T-helper 1 cell treated with Interleukin-12 subunit alpha and Interleukin-12 subunit beta and Interleukin-4 antibody, amounts not matched to agents 30 μg/mL and 1 μg/mL, for 36 hours (primary cell): ENCODE data around the gene MYLK2.
"Not testable (repeated sequence)": the region's sequence is repeated elsewhere in the genome, so short reads cannot be mapped to it uniquely, and the experiment has no call there.

Source experiments
- H3K27ac Mint-ChIP-seq: one replicate; pipeline ENCODE4 v1.8.0; 2021; ENCODE audit warnings: mild to moderate bottlenecking, mixed read lengths
- H3K27me3 Mint-ChIP-seq: one replicate; pipeline ENCODE4 v1.8.0; 2021; ENCODE audit warnings: low read depth, mixed read lengths
- H3K36me3 Mint-ChIP-seq: one replicate; pipeline ENCODE4 v1.8.0; 2021; ENCODE audit warnings: low read depth, mixed read lengths
- H3K4me1 Mint-ChIP-seq: one replicate; pipeline ENCODE4 v1.8.0; 2021; ENCODE audit warnings: low read depth, mixed read lengths
- H3K4me3 Mint-ChIP-seq: one replicate; pipeline ENCODE4 v1.8.0; 2021; ENCODE audit warnings: mild to moderate bottlenecking, moderate library complexity, mixed read lengths
- H3K9me3 Mint-ChIP-seq: one replicate; pipeline ENCODE4 v1.8.0; 2021; ENCODE audit warnings: mixed read lengths

Gene MYLK2

GRCh38 chr20:31823360-31824124 lies 4.4 kb downstream of the MYLK2 start:
- Mint-ChIP-seq H3K4me1 (no peaks in the 10 kb centered on the region), H3K9me3 (no peaks in the 10 kb centered on the region), H3K36me3 (no peaks in the 10 kb centered on the region), H3K4me3 (no peak overlapping the region), H3K27me3 (peaks cover 2% of the 10 kb centered on the region), H3K27ac (no peak overlapping the region)

GRCh38 chr20:31824125-31824485 lies 4.9 kb downstream of the MYLK2 start:
- no peak overlapping the region for H3K4me3 Mint-ChIP-seq
- no peaks in the 10 kb centered on the region for H3K36me3 Mint-ChIP-seq
- H3K27me3 Mint-ChIP-seq, result peaks cover 3% of the 10 kb centered on the region
- H3K9me3 Mint-ChIP-seq, result no peaks in the 10 kb centered on the region
- no peak overlapping the region for H3K27ac Mint-ChIP-seq
- H3K4me1 Mint-ChIP-seq, result no peaks in the 10 kb centered on the region

GRCh38 chr20:31824554-31825313 lies 5.6 kb downstream of the MYLK2 start:
- H3K9me3 Mint-ChIP-seq, result no peaks in the 10 kb centered on the region
- no peaks in the 10 kb centered on the region for H3K36me3 Mint-ChIP-seq
- no peak overlapping the region for H3K27ac Mint-ChIP-seq
- no peak overlapping the region for H3K4me3 Mint-ChIP-seq
- peaks cover 3% of the 10 kb centered on the region for H3K27me3 Mint-ChIP-seq
- H3K4me1 Mint-ChIP-seq, result no peaks in the 10 kb centered on the region

- Mint-ChIP-seq H3K9me3 (no peaks in the 10 kb centered on the region), H3K36me3 (no peaks in the 10 kb centered on the region), H3K27me3 (peaks cover 3% of the 10 kb centered on the region), H3K27ac (no peak overlapping the region), H3K4me1 (no peaks in the 10 kb centered on the region), H3K4me3 (no peak overlapping the region)
These were observed 6.9 kb downstream of the MYLK2 start for GRCh38 chr20:31826074-31826473.

- Mint-ChIP-seq H3K27ac (no peak overlapping the region), H3K4me3 (no peak overlapping the region), H3K4me1 (no peaks in the 10 kb centered on the region), H3K27me3 (peaks cover 3% of the 10 kb centered on the region), H3K36me3 (no peaks in the 10 kb centered on the region), H3K9me3 (no peaks in the 10 kb centered on the region)
These were observed 7.9 kb downstream of the MYLK2 start for GRCh38 chr20:31827059-31827458.

GRCh38 chr20:31828016-31828415 lies 8.9 kb downstream of the MYLK2 start:
- not testable (repeated sequence) for H3K4me3 Mint-ChIP-seq, H3K9me3 Mint-ChIP-seq, H3K27ac Mint-ChIP-seq, H3K4me1 Mint-ChIP-seq, H3K36me3 Mint-ChIP-seq, H3K27me3 Mint-ChIP-seq

- Mint-ChIP-seq H3K4me3 (no peak overlapping the region), H3K9me3 (no peaks in the 10 kb centered on the region), H3K36me3 (no peaks in the 10 kb centered on the region), H3K27me3 (peaks cover 3% of the 10 kb centered on the region), H3K27ac (no peak overlapping the region), H3K4me1 (no peaks in the 10 kb centered on the region)
These were observed 10.6 kb downstream of the MYLK2 start for GRCh38 chr20:31829731-31830130.

GRCh38 chr20:31830406-31830981 lies 11.3 kb downstream of the MYLK2 start:
- Mint-ChIP-seq H3K36me3 (no peaks in the 10 kb centered on the region), H3K27ac (no peak overlapping the region), H3K4me1 (peaks cover 3% of the 10 kb centered on the region), H3K27me3 (peaks cover 3% of the 10 kb centered on the region), H3K9me3 (no peaks in the 10 kb centered on the region), H3K4me3 (no peak overlapping the region)

- Mint-ChIP-seq H3K27me3 (peaks cover 3% of the 10 kb centered on the region), H3K4me3 (no peak overlapping the region), H3K4me1 (peaks cover 7% of the 10 kb centered on the region), H3K36me3 (no peaks in the 10 kb centered on the region), H3K27ac (no peak overlapping the region), H3K9me3 (no peaks in the 10 kb centered on the region)
These were observed 12.1 kb downstream of the MYLK2 start for GRCh38 chr20:31831211-31831610.

GRCh38 chr20:31831771-31832306 lies 12.7 kb downstream of the MYLK2 start:
- Mint-ChIP-seq H3K4me3 (no peak overlapping the region), H3K27ac (no peak overlapping the region), H3K27me3 (peaks cover 3% of the 10 kb centered on the region), H3K4me1 (peaks cover 10% of the 10 kb centered on the region), H3K9me3 (no peaks in the 10 kb centered on the region), H3K36me3 (no peaks in the 10 kb centered on the region)

- H3K4me1 Mint-ChIP-seq, result peaks cover 10% of the 10 kb centered on the region
- no peaks in the 10 kb centered on the region for H3K9me3 Mint-ChIP-seq
- no peak overlapping the region for H3K27ac Mint-ChIP-seq
- no peaks in the 10 kb centered on the region for H3K36me3 Mint-ChIP-seq
- H3K4me3 Mint-ChIP-seq, result no peak overlapping the region
- peaks cover 3% of the 10 kb centered on the region for H3K27me3 Mint-ChIP-seq
These were observed 14.2 kb downstream of the MYLK2 start for GRCh38 chr20:31833130-31833930.

- no peak overlapping the region for H3K27ac Mint-ChIP-seq
- no peak overlapping the region for H3K4me3 Mint-ChIP-seq
- no peaks in the 10 kb centered on the region for H3K36me3 Mint-ChIP-seq
- no peaks in the 10 kb centered on the region for H3K27me3 Mint-ChIP-seq
- H3K9me3 Mint-ChIP-seq, result no peaks in the 10 kb centered on the region
- peaks cover 10% of the 10 kb centered on the region for H3K4me1 Mint-ChIP-seq
These were observed 14.9 kb downstream of the MYLK2 start for GRCh38 chr20:31833931-31834521.

GRCh38 chr20:31835554-31835953 lies 16.4 kb downstream of the MYLK2 start:
- H3K9me3 Mint-ChIP-seq, result no peaks in the 10 kb centered on the region
- H3K27ac Mint-ChIP-seq, result no peak overlapping the region
- peaks cover 10% of the 10 kb centered on the region for H3K4me1 Mint-ChIP-seq
- H3K4me3 Mint-ChIP-seq, result no peak overlapping the region
- H3K27me3 Mint-ChIP-seq, result no peaks in the 10 kb centered on the region
- no peaks in the 10 kb centered on the region for H3K36me3 Mint-ChIP-seq
